VCaP (cell line): ENCODE results near the gene FAT4.

Source experiments
- H3K27ac ChIP-seq: fragments of 450-650 bp; 2 replicates; pipeline ENCODE4 v1.5.1; 2017
- TF ChIP-seq, protein P1 (sequence below): fragments of 450-650 bp; conservative IDR thresholded peaks from 2 replicates; pipeline ENCODE4 v1.5.1; 2017; ENCODE audit warnings: mild to moderate bottlenecking, moderate library complexity

FAT4 gene

DNA sequence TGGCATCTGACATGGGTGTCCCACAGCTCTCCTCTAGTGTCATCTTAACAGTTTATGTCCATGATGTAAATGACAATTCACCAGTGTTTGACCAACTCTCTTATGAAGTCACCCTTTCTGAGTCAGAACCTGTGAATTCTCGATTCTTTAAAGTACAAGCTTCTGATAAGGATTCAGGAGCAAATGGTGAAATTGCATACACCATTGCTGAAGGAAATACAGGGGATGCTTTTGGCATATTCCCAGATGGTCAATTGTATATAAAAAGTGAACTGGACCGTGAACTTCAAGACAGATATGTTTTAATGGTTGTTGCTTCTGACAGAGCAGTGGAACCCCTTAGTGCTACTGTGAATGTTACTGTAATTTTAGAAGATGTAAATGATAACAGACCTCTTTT, 4.6 kb downstream of the FAT4 start:
- TF ChIP-seq, protein P1, sequence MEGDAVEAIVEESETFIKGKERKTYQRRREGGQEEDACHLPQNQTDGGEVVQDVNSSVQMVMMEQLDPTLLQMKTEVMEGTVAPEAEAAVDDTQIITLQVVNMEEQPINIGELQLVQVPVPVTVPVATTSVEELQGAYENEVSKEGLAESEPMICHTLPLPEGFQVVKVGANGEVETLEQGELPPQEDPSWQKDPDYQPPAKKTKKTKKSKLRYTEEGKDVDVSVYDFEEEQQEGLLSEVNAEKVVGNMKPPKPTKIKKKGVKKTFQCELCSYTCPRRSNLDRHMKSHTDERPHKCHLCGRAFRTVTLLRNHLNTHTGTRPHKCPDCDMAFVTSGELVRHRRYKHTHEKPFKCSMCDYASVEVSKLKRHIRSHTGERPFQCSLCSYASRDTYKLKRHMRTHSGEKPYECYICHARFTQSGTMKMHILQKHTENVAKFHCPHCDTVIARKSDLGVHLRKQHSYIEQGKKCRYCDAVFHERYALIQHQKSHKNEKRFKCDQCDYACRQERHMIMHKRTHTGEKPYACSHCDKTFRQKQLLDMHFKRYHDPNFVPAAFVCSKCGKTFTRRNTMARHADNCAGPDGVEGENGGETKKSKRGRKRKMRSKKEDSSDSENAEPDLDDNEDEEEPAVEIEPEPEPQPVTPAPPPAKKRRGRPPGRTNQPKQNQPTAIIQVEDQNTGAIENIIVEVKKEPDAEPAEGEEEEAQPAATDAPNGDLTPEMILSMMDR = no peak
- no peak overlapping the region for H3K27ac ChIP-seq

DNA sequence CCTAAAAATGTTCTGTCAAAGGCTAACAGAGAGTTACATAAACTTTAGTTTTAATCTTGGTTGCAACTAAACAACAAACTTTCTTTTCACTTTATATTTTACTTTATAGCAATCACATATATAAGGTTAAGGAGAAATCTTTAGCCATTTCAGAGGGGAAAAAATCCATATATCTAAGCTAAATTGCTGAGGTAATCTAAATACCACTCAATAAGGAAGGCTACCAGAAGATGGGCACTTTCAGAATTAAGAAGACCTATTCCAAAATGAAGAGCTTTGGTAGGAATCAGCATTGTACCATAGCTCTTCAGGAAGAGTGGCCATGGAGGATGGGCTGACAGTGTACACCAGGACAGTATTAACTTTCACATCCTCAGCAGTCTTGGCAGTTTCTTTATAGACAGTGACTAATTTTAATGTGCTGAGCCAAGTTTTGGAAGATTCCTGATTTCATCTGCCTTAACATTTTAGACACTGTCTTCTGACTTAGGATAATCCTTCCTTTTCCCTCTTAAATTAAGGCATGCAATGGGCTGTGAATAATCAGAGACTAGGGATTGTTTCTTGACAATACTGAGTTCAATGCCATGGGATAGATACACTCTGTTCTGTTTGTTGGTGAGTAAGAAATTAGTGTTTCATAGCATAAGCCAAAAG, 7.1 kb downstream of the FAT4 start:
- H3K27ac ChIP-seq = no peak overlapping the region
- TF ChIP-seq, protein P1 = no peak

DNA sequence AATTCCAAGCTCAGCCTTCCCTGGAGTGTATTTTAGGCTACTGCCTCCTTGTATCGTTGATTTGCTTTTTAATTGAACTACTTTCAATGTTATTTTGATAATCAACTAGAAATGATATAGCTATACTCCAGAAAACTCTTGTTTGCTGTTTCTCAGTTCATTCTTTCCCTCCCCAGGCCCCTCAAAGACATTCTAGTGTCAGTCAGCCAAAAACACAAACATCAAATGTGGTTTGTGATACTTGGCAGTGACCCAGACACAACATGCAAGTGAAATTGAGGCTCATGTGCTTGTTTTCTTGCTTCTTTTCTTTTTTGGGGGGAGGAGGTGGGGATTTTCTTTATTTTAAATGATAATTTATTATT, 7.6 kb downstream of the FAT4 start:
- TF ChIP-seq, protein P1 = no peak
- H3K27ac ChIP-seq = no peak overlapping the region

DNA sequence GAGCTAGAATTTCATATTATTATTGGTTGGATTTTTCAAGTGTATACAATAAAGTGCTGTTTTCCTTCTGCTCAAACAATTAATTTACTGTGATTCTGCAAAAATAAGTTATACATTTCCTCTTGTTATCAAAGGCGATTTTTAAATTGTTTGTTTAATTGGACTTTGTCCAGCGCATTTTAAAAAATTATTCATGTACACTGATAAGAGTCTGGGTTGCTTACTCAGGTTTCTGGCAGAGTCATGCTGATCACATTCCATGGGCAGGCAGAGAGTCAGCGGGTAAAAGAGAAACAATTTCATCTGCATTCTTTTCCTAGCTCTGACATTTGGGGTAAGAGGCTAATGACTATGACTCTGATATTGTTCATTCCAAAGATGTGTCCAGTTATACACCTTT, 8.9 kb downstream of the FAT4 start:
- TF ChIP-seq, protein P1 = no peak
- H3K27ac ChIP-seq = no peak overlapping the region

DNA sequence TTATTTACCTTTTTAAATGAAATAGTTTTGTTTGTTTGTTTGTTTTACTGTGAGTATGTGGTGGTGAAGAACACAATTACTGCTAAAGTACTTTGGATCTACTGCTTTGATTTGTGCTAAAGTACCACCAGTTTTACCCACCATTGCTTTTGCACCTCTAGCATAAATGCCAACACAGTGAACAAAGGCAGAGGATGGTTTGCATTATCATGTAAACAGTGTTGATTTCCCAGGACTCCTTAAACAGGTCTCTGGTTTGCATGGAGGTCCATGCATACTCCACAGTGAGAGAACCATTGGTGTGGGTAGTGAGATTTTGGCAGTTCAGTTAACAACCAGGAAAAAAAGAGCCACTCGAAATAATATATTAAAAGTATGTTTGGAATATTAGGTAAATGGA, 11.0 kb downstream of the FAT4 start:
- no peak overlapping the region for H3K27ac ChIP-seq
- TF ChIP-seq, protein P1 = no peak

DNA sequence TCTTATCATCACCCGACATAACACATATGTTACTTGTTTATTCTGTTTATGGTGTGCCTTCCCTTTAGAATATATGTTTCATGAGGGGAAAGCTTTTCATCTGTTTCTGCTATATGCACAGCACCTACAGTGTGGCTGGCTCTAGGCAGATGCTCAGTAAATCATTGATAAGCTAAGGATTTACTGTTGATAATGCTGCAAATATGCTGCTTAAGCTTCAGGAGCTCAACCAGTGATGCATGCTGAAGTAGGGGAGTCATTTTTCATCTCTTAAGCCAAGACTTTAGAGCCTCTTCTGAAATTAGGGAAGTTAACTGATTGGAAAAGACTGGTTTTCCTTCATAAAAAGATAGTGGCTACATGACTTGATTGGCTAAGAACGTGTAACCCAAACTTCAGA, 16.4 kb downstream of the FAT4 start:
- H3K27ac ChIP-seq = no peak overlapping the region
- TF ChIP-seq, protein P1 = no peak

DNA sequence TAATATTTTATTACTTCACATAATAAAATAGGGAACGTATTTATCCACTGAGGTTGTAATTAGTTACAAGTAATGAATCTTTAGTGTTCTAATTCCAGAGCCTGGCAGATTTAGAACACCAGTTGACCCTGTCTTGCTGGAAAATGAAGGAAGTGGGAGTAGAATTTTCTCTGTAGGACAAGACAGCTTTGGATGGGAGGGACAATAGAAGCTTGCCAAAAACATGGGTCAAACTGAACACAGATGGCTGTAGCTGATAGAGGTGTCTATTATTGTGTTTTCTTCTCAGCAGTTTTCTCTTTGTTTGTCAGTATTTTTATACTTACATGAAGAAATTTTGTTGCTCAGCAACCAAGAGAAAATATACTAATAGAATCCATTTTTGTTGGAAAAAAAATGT, 20.2 kb downstream of the FAT4 start:
- TF ChIP-seq, protein P1 = no peak
- no peak overlapping the region for H3K27ac ChIP-seq
